Left ventricle myocardium inferior (tissue), 1 donor: ENCODE data around the gene SORCS2. TPM values are rescaled to one million over a fixed set of nuclear protein-coding genes. Genes with fewer than 3 reads are reported as not detected.

Source experiments
- DNase-seq: peaks from one replicate; pipeline ENCODE4 v3.0.0-alpha.2; 2020
- H3K27ac ChIP-seq: fragments of 200-600 bp; replicated peaks from 2 replicates; pipeline ENCODE4 v1.8.0; 2021
- H3K27me3 ChIP-seq: fragments of 200-600 bp; 2 replicates; pipeline ENCODE4 v1.8.0; 2021; ENCODE audit warnings: low read depth
- H3K36me3 ChIP-seq: fragments of 200-600 bp; 2 replicates; pipeline ENCODE4 v1.8.0; 2021
- H3K4me1 ChIP-seq: fragments of 200-600 bp; 2 replicates; pipeline ENCODE4 v1.8.0; 2021
- H3K4me3 ChIP-seq: fragments of 200-600 bp; 2 replicates; pipeline ENCODE4 v1.8.0; 2021; ENCODE audit warnings: mild to moderate bottlenecking, moderate library complexity
- H3K9me3 ChIP-seq: fragments of 200-600 bp; replicated peaks from 2 replicates; pipeline ENCODE4 v1.8.0; 2021
- CTCF ChIP-seq: fragments of 200-600 bp; IDR thresholded peaks from 2 replicates; pipeline ENCODE4 v1.8.0; 2021; ENCODE audit warnings: antibody characterized with exemption, mild to moderate bottlenecking, borderline replicate concordance
- intact Hi-C: fragments of 100-400 bp; cut with micrococcal nuclease; formaldehyde crosslinking; loops from one replicate; pipeline ENCODE4 v1.11.0; 2022
- total RNA-seq: library from RNA; stranded (reverse); fragmentation: NEBNext Ultra II Directional; extraction: Animal tissue kit (Norgen Biotek cat#: 25700); gene quantifications from one replicate; pipeline ENCODE4 v1.2.1, GENCODE V29; 2021
- donor health status: DM: no; HTN: yes; CAD: no; lungs with severe emphysema.

Gene SORCS2
- total RNA-seq, 1 donor from 2014 or later = 1.2 TPM

- intact Hi-C loops = no loop called here
- H3K27ac ChIP-seq = no peak overlapping the region
- H3K4me3 ChIP-seq = no peak overlapping the region
- peaks cover 16% of the 10 kb centered on the region for H3K4me1 ChIP-seq
- no peaks in the 10 kb centered on the region for H3K9me3 ChIP-seq
- no peaks in the 10 kb centered on the region for H3K36me3 ChIP-seq
- H3K27me3 ChIP-seq = peaks cover 69% of the 10 kb centered on the region
- TF ChIP-seq CTCF = no peak
- no peak for DNase-seq
Observed at GRCh38 chr4:7636240-7636508, 443.8 kb downstream of the SORCS2 start.

DNA sequence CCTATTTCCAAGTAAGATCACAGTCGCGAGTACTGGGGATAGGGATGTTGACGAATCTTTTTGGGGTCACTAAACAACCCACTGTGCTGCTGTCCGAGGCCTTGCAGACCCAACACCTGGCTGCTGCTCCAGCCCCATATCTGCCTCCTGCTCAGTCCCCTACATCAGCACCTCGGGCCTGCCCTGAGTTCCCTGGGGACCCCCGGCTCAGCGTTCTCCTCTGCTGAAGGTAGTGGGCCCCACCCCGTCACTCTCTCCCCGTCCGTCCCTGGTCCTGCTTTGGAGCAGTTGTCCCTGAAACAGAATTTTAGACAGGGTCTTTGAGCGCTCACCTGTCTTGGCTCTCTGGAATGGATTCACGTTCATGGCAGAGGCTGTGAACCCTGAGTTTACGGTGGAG, 444.8 kb downstream of the SORCS2 start:
- Histone ChIP-seq H3K4me3 (no peak overlapping the region), H3K27me3 (peaks cover 64% of the 10 kb centered on the region), H3K4me1 (peaks cover 6% of the 10 kb centered on the region), H3K27ac (no peak overlapping the region), H3K36me3 (no peaks in the 10 kb centered on the region), H3K9me3 (no peaks in the 10 kb centered on the region)
- intact Hi-C loops = no loop called here
- no peak for DNase-seq
- no peak for TF ChIP-seq CTCF

- intact Hi-C loops = no loop called here
- Histone ChIP-seq H3K9me3 (no peaks in the 10 kb centered on the region), H3K36me3 (no peaks in the 10 kb centered on the region), H3K4me1 (no peaks in the 10 kb centered on the region), H3K4me3 (no peak overlapping the region), H3K27ac (no peak overlapping the region), H3K27me3 (peaks cover 55% of the 10 kb centered on the region)
- TF ChIP-seq CTCF = no peak
- no peak for DNase-seq
Observed at GRCh38 chr4:7637971-7638370, 445.6 kb downstream of the SORCS2 start.

DNA sequence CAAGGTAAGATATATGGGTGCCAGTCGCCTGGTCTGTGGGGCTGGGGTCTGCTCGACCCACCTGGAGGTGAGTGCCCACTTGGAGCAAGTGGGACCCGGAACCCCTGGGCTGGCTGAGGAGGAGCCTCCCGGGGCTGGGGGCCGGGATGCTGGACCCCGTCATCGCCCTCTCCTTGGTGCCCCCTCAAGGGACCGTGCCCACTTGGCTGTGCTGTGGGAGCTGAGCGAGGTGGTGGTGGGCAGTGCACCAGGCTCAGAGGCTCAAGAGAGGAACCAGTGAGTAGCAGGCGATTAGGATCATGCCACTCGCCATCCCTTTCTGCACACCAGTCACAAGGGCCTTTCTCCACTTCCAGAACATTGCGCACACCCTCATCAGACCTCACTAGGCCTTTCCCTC, 446.2 kb downstream of the SORCS2 start:
- Histone ChIP-seq H3K27ac (no peak overlapping the region), H3K36me3 (no peaks in the 10 kb centered on the region), H3K4me1 (no peaks in the 10 kb centered on the region), H3K27me3 (peaks cover 50% of the 10 kb centered on the region), H3K9me3 (no peaks in the 10 kb centered on the region), H3K4me3 (no peak overlapping the region)
- intact Hi-C loops = no loop called here
- no peak for TF ChIP-seq CTCF
- DNase-seq = no peak

DNA sequence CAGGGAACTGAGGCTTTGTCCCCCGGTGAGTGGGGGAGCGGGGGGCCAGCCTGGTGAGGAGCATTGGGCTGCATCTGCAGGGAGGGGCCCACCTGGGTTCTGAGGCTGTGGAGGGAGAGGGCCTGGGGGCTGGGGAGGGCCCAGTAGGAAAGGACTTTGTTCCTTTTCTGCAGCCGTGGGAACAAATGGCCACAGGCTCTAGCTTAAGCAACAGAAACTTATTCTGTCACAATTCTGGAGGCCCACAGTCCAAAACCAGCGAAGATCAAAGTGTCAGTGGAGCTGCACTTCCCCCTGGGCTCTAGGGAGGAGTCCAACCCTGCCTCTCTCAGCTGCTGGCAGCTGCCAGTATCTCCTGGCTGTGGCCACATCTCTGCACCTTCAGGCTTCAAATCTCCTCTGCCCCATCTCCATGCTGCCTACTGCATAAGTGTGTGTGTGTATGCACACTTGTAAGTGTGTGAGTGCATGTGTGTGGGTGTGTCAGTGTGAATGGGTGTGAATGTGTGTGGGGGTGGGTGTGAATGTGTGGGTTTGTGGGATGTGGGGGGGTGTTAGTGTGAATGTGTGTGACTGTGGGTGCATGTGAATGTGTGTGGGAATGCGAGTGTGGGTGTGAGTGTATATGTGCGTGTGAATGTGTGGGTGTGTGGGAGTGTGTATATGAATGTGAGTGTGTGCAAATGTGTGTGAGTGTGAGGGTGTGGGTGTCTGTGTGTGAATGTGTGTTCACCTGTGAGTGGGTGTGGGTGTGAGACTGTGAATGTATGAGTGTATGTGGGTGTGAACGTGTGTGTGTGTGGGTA, 446.8 kb downstream of the SORCS2 start:
- no peak overlapping the region for H3K4me3 ChIP-seq
- intact Hi-C loops = no loop called here
- H3K36me3 ChIP-seq = no peaks in the 10 kb centered on the region
- TF ChIP-seq CTCF = no peak
- no peak overlapping the region for H3K27ac ChIP-seq
- H3K27me3 ChIP-seq = peaks cover 43% of the 10 kb centered on the region
- no peaks in the 10 kb centered on the region for H3K4me1 ChIP-seq
- H3K9me3 ChIP-seq = peaks cover 3% of the 10 kb centered on the region
- no peak for DNase-seq
